HCT116 (cell line): ENCODE results near the gene TBC1D32.

Experiments
- ATF3 ChIP-seq: IDR thresholded peaks from 2 replicates; pipeline ENCODE4 v1.6.1; 2012
- CTCF ChIP-seq, 3 experiments: fragments of 200-600 bp in 1 of 3; sonication (generic) in 1 of 3; IDR thresholded peaks in 2 of 3; conservative IDR thresholded peaks in 1 of 3; 2 replicates each; pipeline ENCODE4 v1.5.1; 2012 to 2017; ENCODE audit warnings: low read depth in 2 of 3, low read length in 2 of 3, antibody characterized with exemption in 1 of 3, borderline replicate concordance in 1 of 3, control low read depth in 1 of 3, mild to moderate bottlenecking in 1 of 3, mixed read lengths in 1 of 3, mixed run types in 1 of 3, moderate library complexity in 1 of 3; ENCODE audit not compliant: insufficient read depth in 1 of 3
- EZH2 ChIP-seq: fragments of 200-600 bp; sonication (generic); IDR thresholded peaks from 2 replicates; pipeline ENCODE4 v1.6.1; 2017; ENCODE audit warnings: antibody characterized with exemption, mixed run types
- EZH2phosphoT487 ChIP-seq: fragments of 200-600 bp; IDR thresholded peaks from 2 replicates; pipeline ENCODE4 v1.6.1; 2018; ENCODE audit warnings: antibody characterized with exemption, borderline replicate concordance
- JUND ChIP-seq: IDR thresholded peaks from 2 replicates; pipeline ENCODE4 v1.6.1; 2012
- POLR2A ChIP-seq: IDR thresholded peaks from 2 replicates; pipeline ENCODE4 v1.7.0; 2011; ENCODE audit warnings: borderline replicate concordance; ENCODE audit not compliant: insufficient read depth, insufficient read length; ENCODE audit errors: extremely low read depth
- POLR2AphosphoS5 ChIP-seq: IDR thresholded peaks from 2 replicates; pipeline ENCODE4 v1.6.1; 2011; ENCODE audit warnings: mild to moderate bottlenecking, low read depth, low read length, moderate library complexity
- RAD21 ChIP-seq: IDR thresholded peaks from 2 replicates; pipeline ENCODE4 v1.6.1; 2012; ENCODE audit warnings: low read depth, mild to moderate bottlenecking
- REST ChIP-seq: IDR thresholded peaks from 2 replicates; pipeline ENCODE4 v1.6.1; 2012; ENCODE audit warnings: low read depth
- TCF7L2 ChIP-seq: IDR thresholded peaks from 2 replicates; pipeline ENCODE4 v1.7.0; 2011; ENCODE audit warnings: borderline replicate concordance, inconsistent platforms; ENCODE audit not compliant: insufficient read depth, insufficient read length; ENCODE audit errors: extremely low read depth

GRCh38 chr6:121242386-121242785 lies 91.9 kb downstream of the TBC1D32 start:
- TF ChIP-seq ATF3 (no peak), CTCF (IDR thresholded peaks at IDR 0.05 in 2 of 3, conservative IDR thresholded peaks at IDR 0.05 in 1 of 3; ENCODE audit: borderline replicate concordance in 1 of 3, insufficient read depth in 1 of 3, low read depth in 2 of 3, low read length in 2 of 3) (no peak), POLR2AphosphoS5 (no peak), EZH2phosphoT487 (no peak), REST (no peak), EZH2 (no peak), POLR2A (no peak), TCF7L2 (no peak), JUND (no peak), RAD21 (no peak)
